Measurements from ENCODE around the gene OSBPL9. TPM values are rescaled to one million over a fixed set of nuclear protein-coding genes. Genes with fewer than 3 reads are reported as not detected.

OSBPL9 gene
- total and polyA plus RNA-seq, 2 donors (not counting 1 experiment from before 2014, with no cell fraction given), result 23.1 to 59.6 TPM

- no peaks in the 10 kb centered on the region for H3K27me3 ChIP-seq (replicated peaks in 1 of 4; ENCODE audit: control extremely low read depth in 1 of 4, control insufficient read depth in 3 of 4, insufficient read depth in 4 of 4, low read length in 3 of 4)
- TF ChIP-seq, protein P1, sequence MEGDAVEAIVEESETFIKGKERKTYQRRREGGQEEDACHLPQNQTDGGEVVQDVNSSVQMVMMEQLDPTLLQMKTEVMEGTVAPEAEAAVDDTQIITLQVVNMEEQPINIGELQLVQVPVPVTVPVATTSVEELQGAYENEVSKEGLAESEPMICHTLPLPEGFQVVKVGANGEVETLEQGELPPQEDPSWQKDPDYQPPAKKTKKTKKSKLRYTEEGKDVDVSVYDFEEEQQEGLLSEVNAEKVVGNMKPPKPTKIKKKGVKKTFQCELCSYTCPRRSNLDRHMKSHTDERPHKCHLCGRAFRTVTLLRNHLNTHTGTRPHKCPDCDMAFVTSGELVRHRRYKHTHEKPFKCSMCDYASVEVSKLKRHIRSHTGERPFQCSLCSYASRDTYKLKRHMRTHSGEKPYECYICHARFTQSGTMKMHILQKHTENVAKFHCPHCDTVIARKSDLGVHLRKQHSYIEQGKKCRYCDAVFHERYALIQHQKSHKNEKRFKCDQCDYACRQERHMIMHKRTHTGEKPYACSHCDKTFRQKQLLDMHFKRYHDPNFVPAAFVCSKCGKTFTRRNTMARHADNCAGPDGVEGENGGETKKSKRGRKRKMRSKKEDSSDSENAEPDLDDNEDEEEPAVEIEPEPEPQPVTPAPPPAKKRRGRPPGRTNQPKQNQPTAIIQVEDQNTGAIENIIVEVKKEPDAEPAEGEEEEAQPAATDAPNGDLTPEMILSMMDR (IDR thresholded peaks at IDR 0.05), result no peak
- TF ChIP-seq EZH2 (IDR thresholded peaks at IDR 0.05; ENCODE audit: borderline replicate concordance, insufficient read depth, low read depth, low read length, poor library complexity, severe bottlenecking), result no peak
- no peaks in the 10 kb centered on the region for H3K27me3 Mint-ChIP-seq
- H3K4me2 ChIP-seq (replicated peaks; ENCODE audit: low read depth, low read length, poor library complexity, severe bottlenecking), result no peak overlapping the region
- no peaks in the 10 kb centered on the region for H3K36me3 ChIP-seq (replicated peaks in 1 of 2; ENCODE audit: control extremely low read depth in 1 of 2, control insufficient read depth in 1 of 2, extremely low read depth in 1 of 2, insufficient read depth in 2 of 2, low read length in 1 of 2)
- POLR2A ChIA-PET, result no interaction called here
- no peaks in the 10 kb centered on the region for H3K9me3 ChIP-seq (ENCODE audit: control extremely low read depth in 1 of 3, control insufficient read depth in 2 of 3, insufficient read depth in 1 of 3, low read length in 2 of 3)
- peaks cover 29% of the 10 kb centered on the region for H3K79me2 ChIP-seq (ENCODE audit: control insufficient read depth, insufficient read depth, low read length)
- peaks cover 0 to 6% of the 10 kb centered on the region in 2 donors for H3K4me1 ChIP-seq (ENCODE audit: control insufficient read depth in 2 of 2, insufficient read depth in 2 of 2, low read length in 2 of 2)
- no peak for DNase-seq
- no peak overlapping the region for H3K27ac ChIP-seq (ENCODE audit: low read length in 2 of 2)
- no peak overlapping the region for H3K4me3 Mint-ChIP-seq
- intact Hi-C loops (cut with micrococcal nuclease), result no loop called here
- H3K9me3 Mint-ChIP-seq (ENCODE audit: insufficient read depth), result no peaks in the 10 kb centered on the region
- H2AFZ ChIP-seq (ENCODE audit: insufficient read depth, low read depth, low read length, poor library complexity, severe bottlenecking), result no peak overlapping the region
- 98% methylated on average over 4 of the region's 6 CpGs for whole genome bisulfite sequencing (ENCODE audit: insufficient coverage)
- H3K9ac ChIP-seq (ENCODE audit: low read length), result no peak overlapping the region
- ATAC-seq (ENCODE audit: low read depth), result no peak
- peaks cover 15% of the 10 kb centered on the region for H3K4me1 Mint-ChIP-seq
- H3K4me3 ChIP-seq (ENCODE audit: control extremely low read depth in 1 of 5, extremely low read depth in 1 of 5, insufficient read depth in 1 of 5, low read depth in 2 of 5, low read length in 4 of 5), result no peak overlapping the region
- CTCF ChIA-PET, result no interaction called here
- H3K27ac Mint-ChIP-seq, result no peak overlapping the region
- peaks cover 15% of the 10 kb centered on the region for H4K20me1 ChIP-seq (ENCODE audit: control insufficient read depth, insufficient read depth, low read length, poor library complexity, severe bottlenecking)
These were observed 47.7 kb downstream of the OSBPL9 start for GRCh38 chr1:51664421-51665240.

- Histone ChIP-seq H3K27ac (ENCODE audit: low read length in 2 of 2) (no peak overlapping the region), H3K36me3 (replicated peaks in 1 of 2; ENCODE audit: control extremely low read depth in 1 of 2, control insufficient read depth in 1 of 2, extremely low read depth in 1 of 2, insufficient read depth in 2 of 2, low read length in 1 of 2) (no peaks in the 10 kb centered on the region), H3K9me3 (ENCODE audit: control extremely low read depth in 1 of 3, control insufficient read depth in 2 of 3, insufficient read depth in 1 of 3, low read length in 2 of 3) (no peaks in the 10 kb centered on the region), H2AFZ (ENCODE audit: insufficient read depth, low read depth, low read length, poor library complexity, severe bottlenecking) (no peak overlapping the region), H3K4me1 (ENCODE audit: control insufficient read depth in 2 of 2, insufficient read depth in 2 of 2, low read length in 2 of 2) (peaks cover 0 to 6% of the 10 kb centered on the region in 2 donors), H3K27me3 (replicated peaks in 1 of 4; ENCODE audit: control extremely low read depth in 1 of 4, control insufficient read depth in 3 of 4, insufficient read depth in 4 of 4, low read length in 3 of 4) (no peaks in the 10 kb centered on the region), H4K20me1 (ENCODE audit: control insufficient read depth, insufficient read depth, low read length, poor library complexity, severe bottlenecking) (peaks cover 15% of the 10 kb centered on the region), H3K4me2 (replicated peaks; ENCODE audit: low read depth, low read length, poor library complexity, severe bottlenecking) (no peak overlapping the region), H3K9ac (ENCODE audit: low read length) (no peak overlapping the region), H3K4me3 (ENCODE audit: control extremely low read depth in 1 of 5, extremely low read depth in 1 of 5, insufficient read depth in 1 of 5, low read depth in 2 of 5, low read length in 4 of 5) (no peak overlapping the region), H3K79me2 (ENCODE audit: control insufficient read depth, insufficient read depth, low read length) (peaks cover 29% of the 10 kb centered on the region)
- ChIA-PET POLR2A (no interaction called here), CTCF (no interaction called here)
- peaks cover 15% of the 10 kb centered on the region for H3K4me1 Mint-ChIP-seq
- TF ChIP-seq EZH2 (IDR thresholded peaks at IDR 0.05; ENCODE audit: borderline replicate concordance, insufficient read depth, low read depth, low read length, poor library complexity, severe bottlenecking), result no peak
- TF ChIP-seq, protein P1 (IDR thresholded peaks at IDR 0.05), result no peak
- no peak overlapping the region for H3K4me3 Mint-ChIP-seq
- no peaks in the 10 kb centered on the region for H3K27me3 Mint-ChIP-seq
- intact Hi-C loops (cut with micrococcal nuclease), result no loop called here
- ATAC-seq (ENCODE audit: low read depth), result no peak
- no peak for DNase-seq
- 85% methylated on average over 1 of the region's 2 CpGs for WGBS (ENCODE audit: insufficient coverage)
- no peaks in the 10 kb centered on the region for H3K9me3 Mint-ChIP-seq (ENCODE audit: insufficient read depth)
- no peak overlapping the region for H3K27ac Mint-ChIP-seq
These were observed 49.6 kb downstream of the OSBPL9 start for GRCh38 chr1:51666478-51666877.

Measured in B cell (primary cell).